ENCODE data around the gene ATG9A.
"Not testable (repeated sequence)": the region's sequence is repeated elsewhere in the genome, so short reads cannot be mapped to it uniquely, and the experiment has no call there.

The ATG9A gene

GRCh38 chr2:219204425-219205164, 24.8 kb downstream of the ATG9A start:
- no peak for DNase-seq

- not testable (repeated sequence) for DNase-seq
These were observed 28.1 kb downstream of the ATG9A start for GRCh38 chr2:219201331-219201730.

- DNase-seq: peak; percentile 45
These were observed 28.7 kb downstream of the ATG9A start for GRCh38 chr2:219200502-219201326.

GRCh38 chr2:219199470-219200211, 29.8 kb downstream of the ATG9A start:
- DNase-seq: no peak

GRCh38 chr2:219198974-219199373, 30.5 kb downstream of the ATG9A start:
- no peak for DNase-seq

GRCh38 chr2:219197388-219197787, 32.0 kb downstream of the ATG9A start:
- DNase-seq: no peak

- no peak for DNase-seq
These were observed 42.5 kb downstream of the ATG9A start for GRCh38 chr2:219186754-219187456.

- no peak for DNase-seq
These were observed 45.3 kb downstream of the ATG9A start for GRCh38 chr2:219184121-219184520.

- DNase-seq: no peak
These were observed 46.2 kb downstream of the ATG9A start for GRCh38 chr2:219183151-219183772.

- DNase-seq: no peak
These were observed 46.9 kb downstream of the ATG9A start for GRCh38 chr2:219182331-219183150.

GRCh38 chr2:219181531-219181930, 47.9 kb downstream of the ATG9A start:
- no peak for DNase-seq

GRCh38 chr2:219180961-219181360, 48.5 kb downstream of the ATG9A start:
- DNase-seq: no peak

GRCh38 chr2:219179601-219180465, 49.6 kb downstream of the ATG9A start:
- DNase-seq: no peak

- DNase-seq: no peak
These were observed 50.9 kb downstream of the ATG9A start for GRCh38 chr2:219178377-219179175.

GRCh38 chr2:219177552-219178376, 51.7 kb downstream of the ATG9A start, which contains the start of gene RETREG2:
Gene RETREG2, plus strand, starts transcription at chr2:219178275. Its CDS starts 78 bp downstream, at chr2:219178353.
- peak; percentile 92 for DNase-seq

GRCh38 chr2:219176818-219177551, 52.5 kb downstream of the ATG9A start, which contains the start of gene CNPPD1:
Gene CNPPD1, minus strand, starts transcription at chr2:219176925. Its CDS starts 97 bp downstream, at chr2:219176828.
- DNase-seq: peak; percentile 89
